Hepatocyte (in vitro differentiated cells): ENCODE measurements around the gene SEC24D. TPM values are rescaled to one million over a fixed set of nuclear protein-coding genes. Genes with fewer than 3 reads are reported as not detected.

Experiments used
- DNase-seq: peaks from one replicate; pipeline ENCODE4 v3.0.0-alpha.2; 2016; ENCODE audit warnings: low spot score
- H2AFZ ChIP-seq: fragments of 200-600 bp; sonication (generic); 2 replicates; pipeline ENCODE4 v1.6.0; 2016; ENCODE audit warnings: antibody characterized with exemption, mild to moderate bottlenecking
- H3K27ac ChIP-seq: fragments of 200-600 bp; sonication (generic); 2 replicates; pipeline ENCODE4 v1.5.1; 2016; ENCODE audit warnings: mild to moderate bottlenecking
- H3K27me3 ChIP-seq: fragments of 200-600 bp; sonication (generic); 2 replicates; pipeline ENCODE4 v1.6.1; 2016
- H3K36me3 ChIP-seq: fragments of 200-600 bp; sonication (generic); replicated peaks from 2 replicates; pipeline ENCODE4 v1.5.1; 2016; ENCODE audit warnings: low read depth; ENCODE audit not compliant: insufficient read depth
- H3K4me1 ChIP-seq: fragments of 200-600 bp; sonication (generic); 2 replicates; pipeline ENCODE4 v1.5.1; 2016; ENCODE audit warnings: mild to moderate bottlenecking, moderate library complexity; ENCODE audit not compliant: insufficient read depth
- H3K4me2 ChIP-seq: fragments of 200-600 bp; sonication (generic); 2 replicates; pipeline ENCODE4 v1.6.0; 2016
- H3K4me3 ChIP-seq: fragments of 200-600 bp; sonication (generic); 2 replicates; pipeline ENCODE4 v1.5.1; 2016; ENCODE audit warnings: mild to moderate bottlenecking
- H3K79me2 ChIP-seq: fragments of 200-600 bp; sonication (generic); 2 replicates; pipeline ENCODE4 v1.6.0; 2017; ENCODE audit warnings: mild to moderate bottlenecking
- H3K9me2 ChIP-seq: fragments of 200-600 bp; sonication (generic); replicated peaks from 2 replicates; pipeline ENCODE4 v1.6.0; 2017; ENCODE audit warnings: mild to moderate bottlenecking; ENCODE audit not compliant: insufficient read depth
- H3K9me3 ChIP-seq: fragments of 200-600 bp; sonication (generic); 2 replicates; pipeline ENCODE4 v1.5.1; 2016; ENCODE audit warnings: low read depth, mild to moderate bottlenecking
- H4K20me1 ChIP-seq: fragments of 200-600 bp; sonication (generic); 2 replicates; pipeline ENCODE4 v1.6.0; 2016; ENCODE audit warnings: mild to moderate bottlenecking; ENCODE audit not compliant: insufficient read depth, poor library complexity, severe bottlenecking
- EZH2 ChIP-seq: fragments of 200-600 bp; sonication (generic); IDR thresholded peaks from 2 replicates; pipeline ENCODE4 v1.6.1; 2016; ENCODE audit warnings: antibody characterized with exemption, mild to moderate bottlenecking, borderline replicate concordance
- EZH2phosphoT487 ChIP-seq: fragments of 200-600 bp; sonication (generic); IDR thresholded peaks from one replicate; pipeline ENCODE4 v1.6.1; 2018; ENCODE audit warnings: antibody characterized with exemption, mild to moderate bottlenecking, low read depth, moderate library complexity; ENCODE audit not compliant: unreplicated experiment, severe bottlenecking
- WGBS: methylation state at CpG from one replicate; pipeline ENCODE4 v1.1.6; 2016; ENCODE audit warnings: low lambda C conversion rate; ENCODE audit errors: missing lambda C conversion rate; 5-methylcytosine and 5-hydroxymethylcytosine counted together
- polyA plus RNA-seq: library from polyadenylated mRNA; unstranded; fragments of >200 nt; fragmentation: Nextera tagmentation; extraction: Ambion mirVana; gene quantifications from 2 replicates; pipeline ENCODE4 v1.2.1, GENCODE V29; 2016
- total RNA-seq: library from RNA; depleted of rRNA; stranded (reverse); fragments of >200 nt; gene quantifications from 2 replicates; pipeline ENCODE4 v1.2.3, GENCODE V29; 2014
- TF ChIP-seq, protein P1 (sequence below): fragments of 200-600 bp; sonication (generic); IDR thresholded peaks from 2 replicates; pipeline ENCODE4 v1.5.1; 2016; ENCODE audit warnings: antibody characterized with exemption, mild to moderate bottlenecking; ENCODE audit not compliant: poor library complexity

SEC24D gene
- total and polyA plus RNA-seq, 2 experiments from 2014 or later = 81.9 to 97.4 TPM

DNA sequence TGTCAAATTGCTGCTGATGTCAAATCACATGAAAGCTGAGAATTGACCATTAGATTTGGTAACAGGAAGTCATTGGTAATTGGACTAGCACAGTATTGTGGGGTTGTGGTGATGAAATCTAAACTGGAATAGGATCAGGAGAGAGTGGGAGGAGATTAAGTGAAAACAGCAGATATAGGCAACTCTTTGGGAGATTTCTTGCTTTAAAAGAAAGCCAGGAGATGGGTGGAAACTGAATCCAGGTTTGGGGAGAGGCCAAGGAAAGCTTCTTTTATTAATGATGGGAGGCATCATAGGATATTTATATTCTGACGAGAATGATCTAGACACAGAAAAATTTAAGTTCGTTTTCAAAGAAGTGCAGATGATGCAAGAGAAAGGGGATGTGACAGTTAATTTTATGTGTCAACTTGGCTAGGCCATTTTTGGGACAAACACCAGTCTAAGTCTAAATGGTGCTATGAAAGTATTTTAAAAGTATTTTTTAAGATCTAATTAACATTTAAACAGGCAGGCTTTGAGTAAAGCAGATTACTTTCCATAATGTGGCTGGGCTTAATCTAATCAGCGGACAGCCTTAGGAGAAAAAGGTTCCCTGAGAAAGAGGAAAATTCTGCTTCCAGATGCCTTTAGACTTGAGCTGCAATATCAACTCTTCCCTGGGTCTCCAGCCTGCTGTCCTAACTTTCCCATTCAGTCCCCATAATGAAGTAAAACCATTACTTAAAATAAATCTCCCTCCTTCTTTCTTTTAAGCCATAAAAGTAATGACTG, 24.7 kb downstream of the SEC24D start:
- Histone ChIP-seq H3K4me3 (no peak overlapping the region), H2AFZ (no peak overlapping the region), H4K20me1 (peaks cover 9% of the 10 kb centered on the region), H3K4me1 (no peaks in the 10 kb centered on the region), H3K9me3 (no peaks in the 10 kb centered on the region), H3K79me2 (peaks cover 38% of the 10 kb centered on the region), H3K9me2 (no peaks in the 10 kb centered on the region), H3K36me3 (peaks cover 2% of the 10 kb centered on the region), H3K27me3 (no peaks in the 10 kb centered on the region), H3K4me2 (no peak overlapping the region), H3K27ac (no peak overlapping the region)
- no peak for TF ChIP-seq EZH2
- TF ChIP-seq, protein P1, sequence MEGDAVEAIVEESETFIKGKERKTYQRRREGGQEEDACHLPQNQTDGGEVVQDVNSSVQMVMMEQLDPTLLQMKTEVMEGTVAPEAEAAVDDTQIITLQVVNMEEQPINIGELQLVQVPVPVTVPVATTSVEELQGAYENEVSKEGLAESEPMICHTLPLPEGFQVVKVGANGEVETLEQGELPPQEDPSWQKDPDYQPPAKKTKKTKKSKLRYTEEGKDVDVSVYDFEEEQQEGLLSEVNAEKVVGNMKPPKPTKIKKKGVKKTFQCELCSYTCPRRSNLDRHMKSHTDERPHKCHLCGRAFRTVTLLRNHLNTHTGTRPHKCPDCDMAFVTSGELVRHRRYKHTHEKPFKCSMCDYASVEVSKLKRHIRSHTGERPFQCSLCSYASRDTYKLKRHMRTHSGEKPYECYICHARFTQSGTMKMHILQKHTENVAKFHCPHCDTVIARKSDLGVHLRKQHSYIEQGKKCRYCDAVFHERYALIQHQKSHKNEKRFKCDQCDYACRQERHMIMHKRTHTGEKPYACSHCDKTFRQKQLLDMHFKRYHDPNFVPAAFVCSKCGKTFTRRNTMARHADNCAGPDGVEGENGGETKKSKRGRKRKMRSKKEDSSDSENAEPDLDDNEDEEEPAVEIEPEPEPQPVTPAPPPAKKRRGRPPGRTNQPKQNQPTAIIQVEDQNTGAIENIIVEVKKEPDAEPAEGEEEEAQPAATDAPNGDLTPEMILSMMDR = no peak
- TF ChIP-seq EZH2phosphoT487 = no peak
- DNase-seq = no peak
- WGBS = 90% methylated on average over 3 of the region's 3 CpGs

DNA sequence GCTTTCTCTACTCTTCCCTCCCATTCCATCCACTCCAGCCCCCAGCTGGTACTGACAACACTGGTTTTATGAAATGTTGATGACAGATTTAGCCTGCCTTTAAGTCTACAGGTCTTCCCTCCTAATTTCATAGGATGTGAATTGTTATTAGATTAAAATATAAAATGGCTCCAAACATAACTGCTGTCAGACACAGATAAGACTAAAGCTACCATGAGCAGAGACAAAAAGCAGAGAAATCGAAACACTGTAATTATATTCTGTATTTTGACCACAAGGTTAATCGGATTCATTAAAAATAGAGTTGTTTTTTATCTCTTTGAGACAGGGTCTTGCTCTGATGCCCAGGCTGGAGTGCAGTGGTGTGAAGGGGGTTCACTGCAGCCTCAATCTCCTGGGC, 28.3 kb downstream of the SEC24D start:
- no peak overlapping the region for H2AFZ ChIP-seq
- no peaks in the 10 kb centered on the region for H3K27me3 ChIP-seq
- 98% methylated on average over 2 of the region's 2 CpGs for WGBS
- no peaks in the 10 kb centered on the region for H3K4me1 ChIP-seq
- peaks cover 6% of the 10 kb centered on the region for H4K20me1 ChIP-seq
- no peak overlapping the region for H3K4me2 ChIP-seq
- no peak overlapping the region for H3K27ac ChIP-seq
- TF ChIP-seq, protein P1 = no peak
- no peak for TF ChIP-seq EZH2phosphoT487
- TF ChIP-seq EZH2 = no peak
- no peaks in the 10 kb centered on the region for H3K9me2 ChIP-seq
- no peaks in the 10 kb centered on the region for H3K9me3 ChIP-seq
- no peak overlapping the region for H3K4me3 ChIP-seq
- H3K36me3 ChIP-seq = peaks cover 2% of the 10 kb centered on the region
- no peak for DNase-seq
- peaks cover 8% of the 10 kb centered on the region for H3K79me2 ChIP-seq

DNA sequence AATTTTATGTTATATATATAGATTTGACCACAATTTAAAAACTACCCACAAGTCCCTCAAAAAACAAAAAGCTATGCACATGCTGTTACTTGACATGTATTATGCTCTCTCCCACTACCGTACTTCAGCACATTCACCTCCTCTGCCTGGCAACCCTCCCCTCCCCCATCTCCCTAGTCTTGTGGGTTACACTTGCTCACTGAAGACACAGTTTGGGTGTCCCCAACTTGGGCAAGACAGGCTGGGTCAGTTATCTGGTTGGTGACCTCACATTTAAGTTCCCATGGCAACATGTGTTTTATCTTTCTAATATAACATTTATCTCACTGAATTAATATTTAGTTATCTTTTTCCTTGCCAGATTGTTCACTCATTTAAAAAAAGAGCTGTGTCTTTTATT, 32.7 kb downstream of the SEC24D start:
- peaks cover 8% of the 10 kb centered on the region for H3K79me2 ChIP-seq
- no peak overlapping the region for H3K27ac ChIP-seq
- TF ChIP-seq, protein P1 = no peak
- H3K4me1 ChIP-seq = no peaks in the 10 kb centered on the region
- H3K4me2 ChIP-seq = no peak overlapping the region
- DNase-seq = no peak
- H3K27me3 ChIP-seq = no peaks in the 10 kb centered on the region
- H3K9me3 ChIP-seq = no peaks in the 10 kb centered on the region
- no peak overlapping the region for H3K4me3 ChIP-seq
- H4K20me1 ChIP-seq = no peaks in the 10 kb centered on the region
- peaks cover 4% of the 10 kb centered on the region for H3K36me3 ChIP-seq
- no peak overlapping the region for H2AFZ ChIP-seq
- no peaks in the 10 kb centered on the region for H3K9me2 ChIP-seq
- WGBS = 86% methylated on average over 1 of the region's 1 CpG
